Activated CD4-positive, alpha-beta T cell treated with anti-CD3 and anti-CD28 coated beads, Interleukin-2, amount 50 U/mL, for 24 hours (primary cell): Measurements from ENCODE around the gene INTS6.

Experiments used
- DNase-seq, 2 donors: peaks; one replicate each; pipeline ENCODE4 v3.0.0-alpha.2; 2020; ENCODE audit warnings: low read depth in 1 of 2, low spot score in 1 of 2

INTS6 gene

DNA sequence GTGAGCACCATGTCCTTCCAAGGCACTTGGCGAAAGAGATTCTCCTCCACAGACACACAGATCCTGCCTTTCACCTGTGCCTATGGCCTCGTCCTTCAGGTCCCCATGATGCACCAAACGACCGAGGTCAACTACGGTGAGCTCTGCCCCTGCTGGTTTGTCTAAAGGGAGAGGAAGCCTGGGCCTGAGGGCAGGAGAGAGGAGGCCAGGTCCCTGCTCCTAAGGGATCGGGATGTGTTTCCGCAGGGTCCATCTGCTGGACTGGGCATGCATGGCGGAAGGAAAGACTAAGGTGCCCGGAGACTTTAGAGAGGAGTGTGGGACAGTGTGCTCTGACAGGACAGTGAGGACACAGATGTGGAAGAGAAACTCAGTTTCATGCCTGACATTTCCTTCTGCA, 105.7 kb downstream of the INTS6 start:
- DNase-seq: no peak

DNA sequence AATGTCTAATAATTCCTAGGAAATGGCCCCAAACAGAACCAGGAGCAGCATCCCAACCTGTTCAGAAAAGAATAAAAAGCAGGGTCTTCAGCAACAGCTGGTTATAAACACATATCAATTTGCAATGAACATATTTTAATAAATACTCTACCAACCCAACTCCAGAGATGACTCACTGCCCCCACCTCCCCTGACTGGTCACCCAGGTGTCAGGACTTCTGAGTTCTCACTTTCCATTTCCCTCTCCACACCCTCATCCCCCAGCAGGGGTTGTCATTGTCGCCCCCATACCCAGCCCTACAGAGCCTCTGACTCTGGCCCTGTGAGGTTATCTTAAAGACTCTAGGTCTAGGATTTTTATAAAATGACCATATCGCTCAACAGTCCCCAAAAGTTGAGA, 106.4 kb downstream of the INTS6 start:
- DNase-seq: no peak

- DNase-seq: no peak
Measured at GRCh38 chr13:51343475-51343874, 109.4 kb downstream of the INTS6 start.

GRCh38 chr13:51342706-51343105, 110.1 kb downstream of the INTS6 start:
- no peak for DNase-seq

DNA sequence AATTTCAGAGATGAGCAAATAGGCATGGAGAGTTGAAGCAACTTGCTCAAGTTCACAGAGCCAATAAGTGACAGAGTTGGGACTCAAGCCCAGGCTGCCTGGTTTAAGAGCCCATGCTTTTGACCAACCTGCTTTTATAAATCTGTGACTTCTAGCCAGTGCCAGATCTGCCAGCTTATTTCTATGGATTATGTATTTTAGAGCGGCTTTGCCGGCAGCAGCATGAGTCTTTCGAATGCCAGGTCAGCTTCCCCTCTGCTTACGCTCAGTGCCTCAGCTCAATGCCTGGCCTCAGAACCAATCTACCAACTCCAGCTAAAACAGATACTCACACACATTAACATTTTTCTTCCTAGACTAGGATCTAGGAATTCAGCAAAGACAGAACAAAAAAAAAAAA, 111.0 kb downstream of the INTS6 start:
- DNase-seq: no peak

DNA sequence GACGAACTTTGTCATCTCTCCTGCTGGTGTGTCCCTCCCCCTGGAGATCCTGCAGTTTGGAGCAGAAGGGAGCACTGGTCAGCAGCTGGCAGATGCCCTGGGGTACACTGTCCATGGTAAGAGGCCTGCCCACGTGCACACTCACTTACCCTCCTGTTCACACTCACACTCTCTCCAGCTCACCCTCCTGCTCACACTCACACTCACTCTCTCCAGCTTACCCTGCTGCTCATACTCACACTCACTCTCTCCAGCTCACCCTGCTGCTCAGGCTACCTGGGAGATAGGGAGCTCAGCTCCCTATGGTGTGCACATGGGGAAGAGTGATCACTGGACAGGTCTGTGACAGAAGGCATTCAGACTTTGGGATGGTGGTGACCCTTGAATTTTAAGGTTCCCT, 111.6 kb downstream of the INTS6 start:
- DNase-seq: no peak

GRCh38 chr13:51339952-51340732, 112.7 kb downstream of the INTS6 start:
- DNase-seq: no peak

DNA sequence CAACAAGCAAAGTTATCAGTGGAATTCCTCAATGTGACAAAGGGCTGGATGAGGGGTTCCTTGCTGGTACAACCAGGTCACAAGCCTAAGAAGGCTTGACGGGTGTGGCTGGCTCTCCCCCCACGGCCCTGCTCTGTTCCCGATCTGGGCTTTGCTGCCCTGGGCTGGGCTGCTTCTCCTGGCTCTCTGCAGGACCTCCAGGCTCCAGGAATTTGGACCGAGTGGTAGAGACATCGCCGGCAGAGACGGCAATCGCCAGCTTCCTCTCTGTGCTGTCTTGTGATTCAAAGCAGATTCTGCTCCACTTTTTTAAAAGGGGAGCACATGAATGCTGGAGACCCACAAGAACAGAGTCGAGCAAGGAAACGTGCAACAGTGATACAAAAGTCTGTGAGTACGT, 113.5 kb downstream of the INTS6 start, which contains the start of gene SERPINE3:
Gene SERPINE3, plus strand, starts transcription at position 338 of the 400 bp plus-strand sequence. CDS start 1,401 bp downstream, outside the sequence.
- no peak for DNase-seq

DNA sequence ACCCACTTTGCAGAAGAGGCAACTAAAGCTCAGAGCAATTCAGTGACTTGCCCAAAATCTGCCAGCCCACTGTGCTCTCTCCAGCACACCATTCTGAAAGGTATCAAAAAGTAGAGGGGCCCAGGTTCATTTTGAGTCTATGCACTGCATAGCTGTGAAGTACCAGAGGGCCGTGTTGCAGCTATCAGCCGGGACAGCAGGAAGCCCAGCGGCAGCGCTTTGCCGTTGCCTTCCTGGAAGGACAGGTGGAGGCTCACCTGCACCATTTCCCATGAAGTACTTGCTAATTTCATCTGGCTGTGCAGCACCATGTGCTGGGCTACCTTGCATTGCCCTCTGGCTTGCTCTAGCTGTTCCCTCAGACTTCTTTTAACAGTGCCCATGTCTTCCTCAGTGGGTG, 116.1 kb downstream of the INTS6 start:
- no peak for DNase-seq

GRCh38 chr13:51333826-51334225, 119.0 kb downstream of the INTS6 start:
- no peak for DNase-seq

DNA sequence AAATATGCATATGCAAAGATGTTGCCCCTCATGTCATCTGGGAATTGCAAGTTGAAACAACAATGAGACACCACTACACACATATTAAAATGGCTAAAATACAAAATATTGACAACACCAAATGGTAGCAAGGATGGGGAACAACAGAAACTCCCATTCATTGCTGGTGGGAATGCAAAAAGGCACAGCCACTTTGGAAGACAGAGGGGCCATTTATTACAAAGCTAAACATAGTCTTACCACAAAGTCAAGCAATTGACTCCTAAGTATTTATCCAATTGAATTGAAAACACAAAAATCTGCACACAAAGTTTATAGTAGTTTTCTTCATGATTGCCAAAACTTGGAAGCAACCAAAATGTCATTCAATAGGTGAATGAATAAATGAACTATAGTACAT, 119.4 kb downstream of the INTS6 start:
- no peak for DNase-seq

DNA sequence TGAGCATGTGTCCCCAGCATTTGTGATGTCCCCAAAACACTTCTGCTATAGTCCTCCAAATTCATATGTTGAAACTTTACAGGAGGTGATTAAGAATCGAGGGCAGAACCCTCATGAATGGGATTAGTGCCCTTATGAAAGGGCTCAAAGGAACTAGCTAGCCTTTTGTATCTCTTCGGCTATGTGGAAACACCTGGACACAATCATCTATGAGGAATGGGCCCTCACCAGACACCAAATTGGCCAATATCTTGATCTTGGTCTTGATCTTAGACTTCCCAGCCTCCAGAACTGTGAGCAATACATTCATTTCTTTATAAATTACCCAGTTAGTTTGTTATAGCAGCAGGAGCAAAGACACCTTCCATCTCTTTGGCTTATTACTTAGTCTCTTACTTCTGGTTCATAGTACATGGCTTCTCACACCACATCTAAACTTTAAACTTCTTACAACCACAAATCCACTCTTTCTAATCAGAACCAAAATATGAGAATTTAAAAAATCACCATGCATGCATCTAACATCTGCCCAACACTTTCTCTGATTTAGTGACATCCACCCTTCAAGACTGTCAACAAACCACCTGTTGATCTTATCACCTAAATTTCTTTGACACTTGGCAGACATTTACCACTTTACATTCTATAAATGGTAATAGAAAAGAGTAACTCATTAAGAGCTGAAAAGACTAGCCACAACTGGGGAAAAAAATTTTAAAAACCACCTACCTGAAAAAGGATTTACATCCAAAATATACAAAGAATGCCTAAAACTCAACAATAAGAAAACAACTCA, 120.1 kb downstream of the INTS6 start:
- no peak for DNase-seq

DNA sequence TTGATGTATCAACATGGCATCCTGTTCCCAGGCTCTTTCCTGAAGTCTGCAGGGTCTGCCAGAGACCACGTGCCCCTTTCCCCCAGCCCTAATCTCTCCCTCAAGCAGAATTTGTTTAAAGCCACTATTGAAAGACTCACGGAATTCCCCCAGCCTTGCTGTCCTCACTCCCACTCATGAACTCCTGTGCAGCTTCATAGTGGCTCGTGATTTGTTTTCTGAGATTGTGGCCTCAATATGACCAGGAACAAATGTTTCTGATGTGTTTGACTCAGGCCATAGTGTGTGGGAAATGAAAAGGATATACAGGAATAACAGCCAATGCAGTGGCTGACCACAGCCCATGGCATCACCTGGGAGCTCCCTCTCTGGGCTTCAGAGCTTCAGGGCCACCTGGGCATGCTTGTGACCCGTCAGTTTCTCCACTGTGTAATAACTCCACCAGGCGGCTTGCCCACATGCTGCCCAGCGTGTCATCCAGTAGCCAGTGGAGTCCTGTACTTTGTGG, 121.4 kb downstream of the INTS6 start:
- no peak for DNase-seq

GRCh38 chr13:51330791-51331190, 122.0 kb downstream of the INTS6 start:
- DNase-seq: no peak

DNA sequence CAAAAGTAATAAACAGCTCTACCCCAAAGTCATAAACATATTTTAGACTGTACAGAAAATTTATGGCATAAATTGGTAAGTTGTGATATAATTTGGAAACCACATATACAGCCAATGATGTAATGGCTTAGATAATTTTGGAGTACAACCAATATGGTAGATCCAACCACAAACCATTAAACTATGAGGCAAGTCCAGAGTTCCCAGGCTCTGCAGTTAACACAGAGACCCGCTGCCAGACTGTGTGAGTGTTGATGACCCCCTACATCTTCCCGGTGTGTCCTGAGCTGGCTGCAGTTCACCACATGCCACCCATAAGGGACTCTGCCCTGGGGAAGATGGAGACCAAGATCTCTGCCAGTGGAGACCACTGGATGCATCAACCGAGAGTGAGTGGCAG, 123.2 kb downstream of the INTS6 start:
- DNase-seq: no peak

DNA sequence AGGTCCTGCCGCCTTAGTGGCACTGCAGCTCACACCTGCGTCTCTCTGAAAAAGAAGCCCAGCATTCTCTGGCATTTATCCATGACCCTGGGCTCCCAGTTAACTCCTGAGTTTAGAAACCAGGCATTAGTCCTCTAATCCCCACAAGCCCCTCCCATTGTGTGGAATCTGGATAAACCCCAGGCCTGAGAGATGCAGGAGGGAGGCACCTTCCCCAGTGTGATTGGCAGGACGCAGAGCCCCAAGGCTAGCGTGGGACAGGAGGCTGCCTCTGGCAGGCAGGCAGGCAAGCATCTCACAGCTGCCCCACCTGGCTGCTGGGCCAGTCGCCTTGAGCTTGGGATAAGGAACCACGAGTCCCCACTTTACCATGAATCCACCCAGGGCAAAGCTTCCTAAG, 124.3 kb downstream of the INTS6 start:
- DNase-seq: no peak

DNA sequence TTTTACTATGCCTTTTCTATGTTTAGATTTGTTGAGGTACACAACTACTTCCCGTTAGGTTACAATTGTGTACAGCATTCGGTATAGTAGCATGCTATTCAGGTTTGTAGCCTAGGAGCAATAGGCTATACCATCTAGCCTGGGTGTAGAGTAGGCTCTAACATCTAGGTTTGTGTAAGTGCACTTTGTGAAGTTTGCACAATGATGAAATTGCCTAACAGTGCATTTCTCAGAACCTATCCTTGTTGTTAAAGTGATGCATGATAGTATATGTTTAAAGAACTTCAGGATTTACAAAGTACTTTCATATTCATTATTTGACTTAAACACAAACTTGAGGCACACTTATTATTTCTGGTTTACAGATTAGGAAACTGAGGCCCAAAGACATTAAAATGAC, 124.9 kb downstream of the INTS6 start:
- no peak for DNase-seq

GRCh38 chr13:51326777-51327176, 126.1 kb downstream of the INTS6 start:
- no peak for DNase-seq

GRCh38 chr13:51325837-51326236, 127.0 kb downstream of the INTS6 start:
- DNase-seq: no peak

DNA sequence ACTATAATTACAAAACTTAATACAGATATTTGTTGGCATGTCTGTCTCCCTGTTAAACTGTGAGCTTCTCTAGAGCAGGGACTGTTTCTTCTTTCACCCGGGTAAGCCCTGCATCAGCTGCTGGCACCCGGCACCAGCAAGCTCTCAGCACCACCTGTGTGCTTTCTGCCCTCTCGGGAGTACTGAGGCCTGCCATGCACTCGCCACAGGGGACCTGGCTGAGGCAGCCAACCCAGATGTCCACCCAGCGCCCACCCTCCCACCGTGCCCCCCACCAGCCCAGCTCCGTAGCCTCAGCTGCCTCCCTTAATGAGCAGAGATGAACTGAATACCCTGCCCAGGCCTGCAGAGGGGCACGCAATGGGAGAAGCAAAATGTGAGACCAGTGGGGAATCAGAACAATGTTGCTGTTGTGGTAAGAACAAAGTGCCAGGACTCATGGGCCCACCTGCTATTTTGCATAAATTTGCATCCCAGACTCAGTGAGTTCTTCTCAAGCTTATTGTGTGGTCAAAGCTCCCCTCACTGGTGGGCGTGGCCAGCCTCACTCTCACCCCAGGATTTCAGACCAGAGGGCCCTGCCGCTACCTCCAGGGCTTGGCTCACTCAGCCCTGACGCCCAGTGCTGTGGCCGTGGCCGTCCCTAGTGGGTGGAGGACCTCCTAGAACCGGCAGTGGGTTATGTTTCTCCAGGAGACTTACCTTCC, 128.0 kb downstream of the INTS6 start:
- no peak for DNase-seq

- no peak for DNase-seq
Measured at GRCh38 chr13:51323824-51324511, 128.9 kb downstream of the INTS6 start.
